GM18502 (cell line): ENCODE data around the gene CLMN.
"Not testable (repeated sequence)": the region's sequence is repeated elsewhere in the genome, so short reads cannot be mapped to it uniquely, and the experiment has no call there.

Source experiments
- ATAC-seq: cut with Tn5 transposase; IDR thresholded peaks from one replicate; pipeline ENCODE4 v1.9.1; 2021; ENCODE audit warnings: mild to moderate bottlenecking; ENCODE audit not compliant: unreplicated experiment, poor library complexity

Gene CLMN

DNA sequence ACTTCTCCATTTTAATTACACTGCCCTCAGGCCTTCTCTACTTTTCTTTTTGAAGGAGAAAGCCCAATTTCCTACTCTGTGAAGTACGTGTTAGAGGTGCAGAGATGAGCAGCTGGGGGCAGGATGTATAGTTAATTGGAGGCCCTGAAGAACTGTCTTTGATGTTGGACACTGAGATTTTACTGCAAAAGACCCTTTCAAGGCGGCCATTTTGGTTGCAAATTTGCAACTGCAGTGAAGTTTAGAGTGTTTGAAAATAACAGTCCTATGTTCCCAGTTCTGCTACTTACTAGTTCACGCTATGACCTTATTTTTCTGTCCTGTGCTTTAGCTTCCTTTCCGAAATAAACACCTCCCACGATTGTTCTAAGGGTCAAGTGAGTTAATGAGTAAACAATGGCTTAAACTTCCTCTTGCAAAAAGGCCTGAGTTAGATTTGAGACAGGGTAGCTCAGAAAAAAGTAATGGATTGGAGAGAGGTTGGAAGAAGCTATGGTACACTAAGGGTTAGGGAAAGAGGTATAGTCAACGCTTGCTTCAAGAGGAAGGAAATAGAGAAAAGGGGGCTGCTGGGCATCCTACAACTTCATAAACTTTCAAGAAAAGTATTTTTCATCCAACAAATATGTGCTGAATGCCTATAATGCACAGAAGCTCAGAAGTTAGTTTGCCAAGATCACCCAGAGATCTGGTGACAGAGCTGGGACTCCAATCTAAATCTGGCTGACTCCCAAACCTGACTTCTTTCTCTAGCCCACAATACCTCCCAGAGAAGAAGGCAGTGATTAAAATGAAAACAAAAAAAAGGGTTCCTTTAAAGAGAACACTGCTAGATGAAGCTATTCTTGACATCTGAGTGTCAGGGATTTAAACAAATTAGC, 135.9 kb downstream of the CLMN start:
- no peak for ATAC-seq

DNA sequence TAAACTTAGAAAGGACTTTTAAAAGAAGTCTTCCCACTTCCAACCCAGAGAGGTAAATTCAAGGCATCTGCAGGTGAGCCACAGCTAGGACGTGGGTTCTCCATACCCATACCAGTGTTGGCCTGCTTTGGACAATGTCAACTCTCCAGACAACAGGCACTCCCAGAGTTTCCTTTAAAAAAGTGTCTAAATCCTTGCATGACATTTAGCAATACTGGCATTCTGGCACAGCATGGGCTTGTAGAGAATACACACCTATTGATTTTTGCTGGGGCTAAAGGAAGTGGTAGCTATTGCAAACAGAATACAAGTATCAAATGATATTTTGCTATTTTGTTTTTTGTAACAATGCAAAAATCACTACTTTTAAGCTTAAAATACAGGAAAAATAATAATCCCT, 136.6 kb downstream of the CLMN start:
- ATAC-seq, result no peak

DNA sequence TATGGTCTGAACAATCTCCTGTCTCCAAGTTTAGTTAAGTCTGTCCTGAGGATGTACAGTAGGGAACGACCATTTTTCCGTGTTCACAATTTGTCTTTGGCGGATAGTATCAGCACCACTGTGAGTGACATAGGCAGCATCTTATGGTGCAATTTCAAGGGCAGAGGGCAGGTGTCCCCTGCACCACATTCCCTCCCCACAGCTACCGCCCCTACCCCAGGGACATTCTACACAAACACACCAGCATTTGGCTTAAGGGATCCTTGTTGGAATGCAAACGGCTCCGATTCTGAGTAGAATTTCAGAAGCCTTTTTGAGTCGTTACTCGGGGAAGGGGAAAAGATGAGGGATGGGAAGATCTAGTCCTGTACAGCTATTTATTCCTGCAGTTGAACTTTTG, 137.3 kb downstream of the CLMN start:
- ATAC-seq, result no peak

DNA sequence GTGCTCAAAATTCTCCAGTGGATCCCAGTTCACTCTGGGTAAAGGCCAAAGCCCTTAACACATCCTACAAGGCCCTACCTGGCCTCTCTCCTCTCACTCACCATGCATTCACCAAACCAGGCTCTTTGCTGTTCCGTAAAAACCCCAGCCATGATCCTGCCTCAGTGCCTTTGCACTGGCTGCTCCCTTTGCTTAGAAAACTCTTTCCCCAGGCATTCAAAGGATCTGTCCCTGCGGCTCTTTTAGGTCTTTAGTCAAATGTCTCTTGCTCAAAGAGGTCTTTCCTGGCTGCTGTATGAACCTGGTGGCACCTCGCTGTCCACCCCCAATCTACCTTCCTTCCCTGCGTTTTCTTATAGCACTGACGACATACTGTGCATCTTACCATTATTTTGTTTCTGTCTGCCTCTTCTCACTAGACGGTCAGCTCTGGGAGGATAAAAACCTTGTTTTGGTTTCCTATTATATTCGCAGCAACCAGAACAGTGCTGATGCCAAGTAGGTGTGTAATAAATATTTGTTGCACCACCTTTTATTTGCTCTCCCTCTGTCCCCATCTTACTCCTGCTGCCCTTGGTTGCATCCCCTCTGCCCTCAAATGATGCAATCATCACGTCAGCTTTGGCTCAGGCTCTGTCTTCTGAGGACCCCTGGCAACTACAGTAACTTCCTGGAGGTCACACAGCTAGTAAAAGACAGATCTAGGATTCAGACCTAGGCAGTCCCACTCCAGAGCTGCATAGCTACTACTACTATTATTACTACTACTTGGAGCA, 138.6 kb downstream of the CLMN start:
- no peak for ATAC-seq

DNA sequence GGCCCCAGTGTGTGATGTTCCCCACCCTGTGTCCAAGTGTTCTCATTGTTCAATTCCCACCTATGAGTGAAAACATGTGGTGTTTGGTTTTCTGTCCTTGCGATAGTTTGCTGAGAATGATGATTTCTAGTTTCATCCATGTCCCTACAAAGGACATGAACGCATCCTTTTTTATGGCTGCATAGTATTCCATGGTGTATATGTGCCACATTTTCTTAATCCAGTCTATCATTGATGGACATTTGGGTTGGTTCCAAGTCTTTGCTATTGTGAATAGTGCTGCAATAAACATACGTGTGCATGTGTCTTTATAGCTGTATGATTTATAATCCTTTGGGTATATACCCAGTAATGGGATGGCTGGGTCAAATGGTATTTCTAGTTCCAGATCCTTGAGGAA, 144.0 kb downstream of the CLMN start:
- not testable (repeated sequence) for ATAC-seq

DNA sequence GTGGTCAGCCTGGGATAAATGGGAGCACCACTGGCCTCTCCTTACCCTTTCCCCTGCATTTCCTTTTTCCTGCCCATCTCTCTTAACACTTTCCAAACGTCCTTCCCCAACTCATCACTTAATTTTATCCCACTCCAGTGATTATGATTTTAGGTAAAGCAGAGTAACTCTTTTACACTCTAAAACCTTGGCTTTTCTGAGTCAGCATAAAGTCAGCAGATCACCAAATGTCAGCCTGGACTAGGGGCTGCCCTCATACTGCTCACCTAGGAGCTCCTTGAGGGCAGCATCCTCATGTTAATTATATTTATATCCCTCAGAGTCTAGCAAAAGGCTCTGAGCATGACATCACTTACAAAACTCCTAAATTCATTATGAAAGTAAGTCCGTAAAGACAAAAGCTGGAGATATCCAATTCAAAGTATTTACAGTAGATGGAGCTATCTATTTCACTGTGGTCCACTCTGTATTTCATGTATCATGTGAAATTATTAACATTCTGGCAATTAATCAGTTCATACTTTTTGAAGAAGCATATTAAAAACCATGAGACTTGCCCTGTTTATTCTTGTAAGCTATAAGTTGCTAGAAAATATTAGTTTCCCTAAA, 145.4 kb downstream of the CLMN start:
- no peak for ATAC-seq

DNA sequence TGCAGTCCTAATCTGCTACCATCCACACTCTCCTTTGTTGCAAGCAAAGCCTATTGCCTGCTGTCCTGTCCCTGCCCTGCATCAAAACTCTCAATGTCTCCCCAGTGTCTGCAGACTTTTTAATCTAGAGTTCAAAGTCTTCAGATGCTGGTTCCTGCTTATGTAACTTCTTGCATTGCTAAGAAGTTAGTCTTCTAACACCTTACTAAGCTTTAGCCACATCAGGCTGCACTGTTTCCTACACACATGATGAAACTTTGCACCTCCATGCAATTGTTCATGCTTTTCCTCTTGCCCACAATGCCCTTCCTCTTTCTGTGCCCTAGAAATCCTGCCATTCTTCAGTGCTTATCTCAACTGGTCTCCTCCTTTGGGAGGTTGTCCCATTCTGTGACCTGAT, 146.2 kb downstream of the CLMN start:
- no peak for ATAC-seq

DNA sequence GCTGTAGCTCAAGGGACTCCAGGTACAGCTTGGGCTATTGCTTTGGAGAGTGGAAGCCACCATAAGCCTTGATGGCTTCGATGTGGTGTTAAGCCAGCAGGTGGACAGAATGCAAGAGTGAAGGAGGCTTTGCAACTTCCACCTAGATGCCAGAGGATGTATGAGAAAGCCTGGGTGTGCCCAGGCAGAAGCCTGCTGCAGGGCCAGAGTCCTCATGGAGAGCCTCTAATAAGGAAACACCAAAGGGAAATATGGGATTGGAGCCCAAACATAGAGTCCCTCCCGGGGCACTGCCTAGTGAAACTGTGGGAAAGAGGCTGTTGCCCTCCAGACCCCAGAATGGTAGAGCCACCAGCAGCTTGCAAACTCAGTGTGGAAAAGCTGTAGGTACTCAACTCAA, 152.5 kb downstream of the CLMN start:
- ATAC-seq, result no peak

DNA sequence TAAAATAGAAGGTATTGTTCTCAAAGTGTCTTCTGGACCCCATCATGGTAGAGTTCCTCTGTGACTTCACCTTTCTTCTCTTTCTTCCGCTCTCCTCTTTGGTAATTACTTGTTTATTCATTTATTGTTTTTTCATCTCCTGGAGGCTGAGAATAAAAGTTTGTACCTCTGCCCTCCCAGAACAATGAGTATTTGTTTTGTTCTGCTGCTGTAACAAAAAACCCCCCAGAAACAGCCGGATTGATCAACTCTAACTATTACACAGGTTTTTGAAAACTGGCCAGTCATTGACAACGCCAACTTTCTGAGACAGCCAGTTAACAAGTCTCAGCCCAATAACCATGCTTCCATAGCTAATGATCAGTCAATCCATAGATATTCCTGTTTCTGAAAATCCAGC, 154.2 kb downstream of the CLMN start:
- no peak for ATAC-seq

DNA sequence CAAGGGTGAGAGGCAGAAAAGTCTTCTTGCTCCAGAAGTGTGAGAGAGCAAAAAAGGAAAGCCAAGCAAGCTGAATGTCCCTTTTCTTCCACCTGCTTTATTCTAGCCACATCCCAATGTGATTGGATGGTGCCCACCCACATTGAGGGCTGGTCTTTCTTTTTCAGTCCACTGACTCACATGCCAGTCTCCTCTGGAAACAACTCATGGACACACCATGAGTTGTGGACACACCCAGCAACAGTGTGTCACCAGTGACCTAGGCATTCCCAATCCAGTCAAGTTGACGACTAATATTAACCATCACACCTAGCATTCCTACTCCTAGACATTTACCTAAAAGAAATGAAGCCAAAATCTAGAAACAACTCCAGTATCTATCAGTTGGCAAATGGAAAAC, 155.2 kb downstream of the CLMN start:
- no peak for ATAC-seq

DNA sequence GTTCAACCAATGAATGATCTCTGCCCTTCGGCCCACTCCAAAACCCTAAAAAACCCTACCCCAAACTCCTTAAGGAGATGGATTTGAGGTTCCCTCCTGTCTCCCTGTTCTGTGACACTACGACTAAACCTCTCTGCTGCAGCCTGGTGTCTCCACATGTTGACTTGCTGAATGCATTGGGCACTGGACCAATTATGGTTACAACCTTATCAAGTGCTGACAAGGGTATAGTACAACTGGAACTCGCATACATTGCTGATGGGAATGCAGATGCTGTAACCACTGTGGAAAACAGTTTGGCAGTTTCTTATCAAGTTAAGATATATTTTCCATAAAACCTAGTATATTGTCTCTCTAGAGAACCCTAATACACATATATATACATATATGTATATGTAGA, 156.0 kb downstream of the CLMN start:
- ATAC-seq, result no peak

DNA sequence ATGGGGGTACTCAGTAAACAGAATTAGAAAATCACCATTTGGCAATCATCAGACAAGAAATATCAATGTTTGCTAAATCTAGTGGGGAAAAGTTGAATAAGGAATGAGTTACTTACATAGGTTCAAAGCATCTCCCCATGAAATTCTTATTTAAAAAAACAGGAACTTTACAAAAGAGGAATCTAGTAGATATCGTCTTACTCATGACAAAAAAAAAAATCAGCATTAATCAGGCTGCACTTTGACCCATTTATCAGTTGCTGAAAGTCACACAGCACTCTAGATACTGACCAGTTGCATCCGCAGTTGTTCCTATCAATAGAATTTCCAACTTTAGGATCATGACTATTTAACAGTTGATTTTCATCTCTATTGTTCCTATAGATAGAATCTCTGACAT, 156.6 kb downstream of the CLMN start:
- ATAC-seq, result no peak

DNA sequence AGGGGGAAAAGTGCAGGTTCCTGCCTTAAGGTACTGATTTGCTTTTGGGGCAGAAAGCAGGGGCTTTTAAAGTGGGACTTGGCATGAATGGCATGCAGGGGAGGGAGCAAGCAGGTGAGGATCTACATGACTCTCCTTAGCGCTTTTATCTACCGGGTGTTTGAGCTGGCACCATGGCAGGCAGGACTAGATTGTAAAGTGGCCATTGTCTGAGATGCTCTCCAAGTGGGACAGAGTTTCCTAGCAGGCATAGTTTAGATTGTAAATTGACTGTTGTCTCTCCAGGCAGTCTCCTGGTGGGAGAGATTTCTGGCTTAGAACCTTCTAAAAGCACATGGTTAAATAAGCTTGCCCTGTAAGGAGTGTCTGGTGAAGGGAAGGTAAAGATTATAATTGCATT, 157.1 kb downstream of the CLMN start:
- ATAC-seq, result no peak

DNA sequence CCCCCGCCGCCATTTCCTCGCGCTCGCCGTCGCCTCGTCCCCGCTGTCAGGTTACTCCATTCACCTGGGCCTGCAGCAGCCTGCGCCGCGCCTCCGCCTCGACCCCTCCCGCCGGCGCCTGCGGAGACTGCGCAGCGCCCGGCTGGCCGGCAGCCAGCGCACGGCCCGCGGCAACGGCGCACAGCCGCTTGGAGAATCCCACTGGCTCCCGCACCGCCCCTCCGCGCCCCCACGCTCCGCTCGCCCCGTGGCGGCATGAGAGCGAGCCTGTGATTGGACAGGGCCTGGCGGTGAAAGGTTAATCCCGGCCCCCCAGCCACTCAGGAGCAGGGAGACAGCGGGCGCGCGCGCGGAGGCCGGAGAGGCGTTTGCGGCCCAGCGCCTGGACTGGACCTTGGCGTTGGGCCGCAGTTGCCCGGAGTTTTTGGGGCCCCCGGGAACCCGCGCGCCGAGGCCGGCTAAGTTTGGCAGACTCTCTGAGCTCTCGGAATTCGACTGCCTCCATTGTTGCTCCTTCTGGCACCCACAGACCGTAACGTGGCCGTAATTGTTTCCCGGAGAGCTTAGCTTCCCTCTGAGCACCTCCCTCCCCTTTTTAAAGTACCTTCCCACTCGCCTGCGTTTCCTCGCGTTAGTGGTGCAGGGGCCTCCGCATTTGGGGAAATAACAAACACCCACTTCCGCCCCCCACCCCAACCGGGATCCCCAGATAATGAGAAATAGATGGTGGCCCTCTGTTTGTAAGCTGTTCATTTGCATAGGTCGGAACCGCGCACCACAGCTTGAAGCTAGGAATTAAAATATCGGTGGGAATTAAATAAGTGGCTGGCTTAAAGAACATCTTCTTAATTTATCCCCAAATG, 162.2 kb downstream of the CLMN start, which contains the start of gene DICER1:
TSS of gene DICER1 (minus strand) at position 203 of the 863 bp plus-strand sequence. CDS start 24,071 bp downstream, outside the sequence.
- ATAC-seq, result peak; percentile 75

DNA sequence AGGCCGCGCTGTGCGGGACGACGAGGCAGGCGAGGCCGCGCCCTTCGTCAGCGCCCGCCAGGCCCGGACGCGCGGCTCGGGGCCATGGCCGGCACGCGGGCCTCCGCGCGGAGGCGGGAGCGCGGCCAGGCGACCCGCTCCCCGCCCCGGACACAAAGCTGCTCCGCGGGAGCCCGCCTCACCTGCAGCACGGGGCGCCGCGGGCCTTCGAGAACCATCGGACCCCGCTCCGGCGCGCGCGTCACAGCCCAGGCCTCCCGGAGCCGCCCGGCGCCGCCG, 162.7 kb downstream of the CLMN start:
- ATAC-seq, result peak; percentile 37

DNA sequence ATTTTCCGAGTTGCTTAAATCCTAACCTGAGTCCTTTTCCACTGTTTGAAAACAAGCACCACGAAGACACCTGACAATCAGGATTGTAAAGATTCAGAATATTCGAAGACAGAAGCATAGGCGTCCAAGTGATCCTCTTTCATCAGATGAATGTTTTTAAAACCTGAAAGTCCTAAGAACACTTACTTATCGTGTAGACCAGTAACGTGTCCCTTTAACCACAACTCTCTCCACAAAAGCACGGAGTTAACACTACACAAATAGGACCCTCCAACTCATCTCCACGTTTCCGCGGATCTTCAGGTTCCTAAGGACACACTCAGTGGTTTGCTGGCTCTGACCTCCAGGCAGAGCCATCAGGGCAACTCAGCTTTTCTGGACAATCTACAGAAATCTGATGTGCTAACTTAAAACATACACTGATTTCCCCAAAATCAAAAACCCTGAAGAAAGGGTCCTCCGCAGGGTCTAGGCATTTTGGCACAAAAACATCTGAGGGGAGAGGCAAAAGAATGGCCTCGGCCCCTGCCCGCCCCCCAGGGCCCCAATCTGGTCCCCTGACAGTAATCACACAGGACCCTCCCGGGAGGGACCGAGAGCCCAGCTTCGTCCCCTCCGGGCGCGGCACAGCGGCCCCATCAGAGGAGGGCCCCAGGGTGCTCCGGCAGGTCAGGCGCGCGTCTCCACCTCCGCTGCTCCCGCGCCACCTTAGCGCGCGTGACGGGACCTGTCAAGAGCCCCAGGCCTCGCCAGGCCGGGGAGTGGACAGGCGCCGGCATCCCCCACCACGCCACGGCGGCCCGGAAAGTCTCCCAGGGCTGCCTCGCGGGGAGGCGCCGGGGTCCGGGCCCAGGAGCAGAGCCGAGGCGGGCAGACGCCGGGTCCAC, 163.3 kb downstream of the CLMN start:
- ATAC-seq, result peak; percentile 43

DNA sequence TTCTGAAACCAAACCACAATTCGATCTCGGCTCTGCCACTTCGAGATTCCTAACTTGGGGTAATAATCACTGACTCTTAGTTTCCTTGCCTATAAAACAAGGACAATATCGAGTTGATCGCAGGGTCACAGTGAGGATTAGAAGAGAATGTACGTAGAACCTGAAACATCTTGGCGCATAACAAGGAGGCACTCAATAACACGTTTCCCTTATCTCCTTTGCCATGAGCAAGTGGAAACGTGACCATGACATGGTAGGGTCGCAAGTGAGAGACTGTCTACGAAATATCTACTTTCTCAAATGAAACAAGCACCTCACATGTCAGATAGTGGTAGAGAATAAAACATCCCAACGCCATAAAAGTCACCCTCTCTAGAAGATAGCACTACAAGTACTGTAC, 164.7 kb downstream of the CLMN start:
- no peak for ATAC-seq

DNA sequence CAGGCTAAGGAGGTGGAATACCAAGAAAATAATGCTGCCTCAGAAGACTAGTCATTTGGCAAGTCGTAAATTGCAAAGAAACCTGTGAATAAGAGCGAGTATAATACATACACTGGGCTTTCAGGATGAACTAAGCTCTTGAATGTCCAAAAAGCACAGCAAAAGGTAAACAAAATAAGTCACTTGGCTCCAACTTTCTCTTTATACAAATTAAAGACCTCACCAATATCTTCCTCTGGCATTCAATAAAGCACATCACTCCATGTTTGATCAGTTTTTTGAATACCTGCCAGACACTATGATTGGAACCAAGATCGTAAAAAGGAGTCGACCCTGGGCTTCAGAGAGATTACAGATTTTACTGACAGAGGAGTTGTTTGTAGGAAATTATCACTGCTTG, 165.8 kb downstream of the CLMN start:
- no peak for ATAC-seq

DNA sequence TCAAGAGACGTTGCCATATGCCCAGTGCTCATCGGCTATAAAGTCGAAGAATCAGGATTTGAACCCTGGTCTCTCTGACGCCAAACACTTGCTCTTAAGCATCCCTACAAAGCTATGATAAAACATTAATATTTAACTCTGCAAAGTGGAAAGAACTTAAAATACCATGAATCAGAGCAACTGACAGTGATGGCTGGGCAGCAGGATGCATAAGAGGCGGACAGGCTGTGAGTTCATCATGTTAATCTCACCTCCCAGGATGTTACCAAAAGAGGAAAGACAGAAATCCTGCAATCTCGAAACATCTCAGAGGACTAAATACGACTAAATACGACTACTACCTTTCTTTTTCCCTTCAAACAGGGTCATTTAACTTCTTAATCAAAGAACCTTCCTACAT, 168.1 kb downstream of the CLMN start:
- ATAC-seq, result no peak
